Nephron (organoid): Measurements from ENCODE around the gene MISP.
A peak's percentile ranks its signal among the peaks of the same experiment; 100 is the strongest.

Source experiments
- H3K27ac Mint-ChIP-seq, 3 experiments: 2 replicates each; pipeline ENCODE4 v1.8.0; 2020; ENCODE audit warnings: mixed read lengths in 3 of 3, mild to moderate bottlenecking in 2 of 3, moderate library complexity in 1 of 3
- H3K27me3 Mint-ChIP-seq: 2 replicates; pipeline ENCODE4 v1.8.0; 2021; ENCODE audit warnings: low read depth, mild to moderate bottlenecking, moderate library complexity, mixed read lengths
- H3K36me3 Mint-ChIP-seq: 2 replicates; pipeline ENCODE4 v1.8.0; 2020; ENCODE audit warnings: low read depth, mixed read lengths
- H3K4me1 Mint-ChIP-seq: 2 replicates; pipeline ENCODE4 v1.8.0; 2020; ENCODE audit warnings: mixed read lengths
- H3K4me3 Mint-ChIP-seq, 3 experiments: 2 replicates each; pipeline ENCODE4 v1.8.0; 2020; ENCODE audit warnings: mild to moderate bottlenecking in 3 of 3, mixed read lengths in 3 of 3, moderate library complexity in 2 of 3
- H3K9me3 Mint-ChIP-seq: 2 replicates; pipeline ENCODE4 v1.8.0; 2020; ENCODE audit warnings: mixed read lengths
- TF ChIP-seq, protein P1 (sequence below), 3 experiments: fragments of 200-600 bp; sonication (generic); IDR thresholded peaks; one replicate each; pipeline ENCODE4 v1.5.0; 2021; ENCODE audit warnings: antibody characterized with exemption in 3 of 3; ENCODE audit not compliant: unreplicated experiment in 3 of 3

The MISP gene

DNA sequence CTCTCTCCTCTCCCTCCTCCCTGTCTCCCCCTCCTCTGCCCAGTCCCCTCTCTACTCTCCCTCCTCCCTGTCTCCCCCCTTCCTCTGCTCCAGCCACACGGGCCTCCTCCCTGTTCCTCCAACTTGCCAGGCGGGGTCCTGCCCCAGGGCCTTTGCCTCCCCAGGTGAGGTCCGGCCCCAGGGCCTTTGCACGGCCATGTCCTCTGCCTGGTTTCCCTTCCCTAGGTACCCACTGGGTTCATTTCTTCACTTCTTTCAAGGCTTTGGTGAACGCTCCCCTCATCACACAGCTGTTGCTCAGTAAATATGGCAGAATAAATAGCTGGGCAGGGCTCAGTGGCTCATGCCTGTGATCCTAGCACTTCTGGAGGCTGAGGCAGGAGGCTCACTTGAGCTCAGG, 21.2 kb downstream of the MISP start:
- Mint-ChIP-seq H3K27me3 (no peaks in the 10 kb centered on the region), H3K4me1 (peaks cover 6% of the 10 kb centered on the region), H3K9me3 (no peaks in the 10 kb centered on the region), H3K27ac (no peak overlapping the region), H3K36me3 (no peaks in the 10 kb centered on the region), H3K4me3 (no peak overlapping the region)
- TF ChIP-seq, protein P1, sequence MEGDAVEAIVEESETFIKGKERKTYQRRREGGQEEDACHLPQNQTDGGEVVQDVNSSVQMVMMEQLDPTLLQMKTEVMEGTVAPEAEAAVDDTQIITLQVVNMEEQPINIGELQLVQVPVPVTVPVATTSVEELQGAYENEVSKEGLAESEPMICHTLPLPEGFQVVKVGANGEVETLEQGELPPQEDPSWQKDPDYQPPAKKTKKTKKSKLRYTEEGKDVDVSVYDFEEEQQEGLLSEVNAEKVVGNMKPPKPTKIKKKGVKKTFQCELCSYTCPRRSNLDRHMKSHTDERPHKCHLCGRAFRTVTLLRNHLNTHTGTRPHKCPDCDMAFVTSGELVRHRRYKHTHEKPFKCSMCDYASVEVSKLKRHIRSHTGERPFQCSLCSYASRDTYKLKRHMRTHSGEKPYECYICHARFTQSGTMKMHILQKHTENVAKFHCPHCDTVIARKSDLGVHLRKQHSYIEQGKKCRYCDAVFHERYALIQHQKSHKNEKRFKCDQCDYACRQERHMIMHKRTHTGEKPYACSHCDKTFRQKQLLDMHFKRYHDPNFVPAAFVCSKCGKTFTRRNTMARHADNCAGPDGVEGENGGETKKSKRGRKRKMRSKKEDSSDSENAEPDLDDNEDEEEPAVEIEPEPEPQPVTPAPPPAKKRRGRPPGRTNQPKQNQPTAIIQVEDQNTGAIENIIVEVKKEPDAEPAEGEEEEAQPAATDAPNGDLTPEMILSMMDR (IDR thresholded peaks at IDR 0.05; ENCODE audit: unreplicated experiment in 3 of 3) = no peak

DNA sequence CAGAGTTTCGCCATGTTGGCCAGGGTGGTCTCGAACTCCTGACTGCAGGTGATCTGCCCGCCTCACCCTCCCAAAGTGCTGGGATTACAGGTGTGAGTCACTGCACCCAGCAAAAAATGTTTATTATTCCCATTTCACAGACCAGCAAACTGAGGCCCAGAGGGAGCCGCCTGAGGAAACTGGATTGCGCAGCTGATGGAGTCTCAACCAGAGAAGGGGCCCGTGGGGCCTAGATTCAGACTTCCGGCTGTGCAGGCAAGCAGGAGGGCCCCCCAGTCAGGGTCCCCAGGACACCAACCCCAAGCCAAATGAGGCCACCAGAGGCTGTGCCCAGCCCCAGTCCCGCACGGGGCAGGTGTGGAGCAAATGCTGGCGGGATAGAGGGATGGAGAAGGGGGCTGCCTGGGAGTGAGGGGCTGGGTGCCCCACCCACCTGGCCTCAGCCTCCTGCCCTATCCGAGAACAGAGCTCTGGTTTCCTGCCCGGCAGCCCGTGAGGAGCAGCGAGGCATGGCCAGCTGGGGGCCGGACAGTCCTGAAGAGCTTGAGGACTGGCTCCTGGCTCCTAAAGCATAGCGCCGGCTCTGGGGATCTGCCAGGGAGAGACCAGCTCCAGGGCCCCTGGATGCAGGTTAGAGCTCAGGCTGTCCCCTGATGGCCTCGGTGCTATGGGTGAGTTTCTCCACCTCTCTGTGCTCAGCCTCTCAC, 22.0 kb downstream of the MISP start:
- Mint-ChIP-seq H3K9me3 (no peaks in the 10 kb centered on the region), H3K27me3 (no peaks in the 10 kb centered on the region), H3K27ac (no peak overlapping the region), H3K36me3 (no peaks in the 10 kb centered on the region), H3K4me1 (peaks cover 6% of the 10 kb centered on the region), H3K4me3 (no peak overlapping the region)
- TF ChIP-seq, protein P1 (IDR thresholded peaks at IDR 0.05; ENCODE audit: unreplicated experiment in 3 of 3) = no peak

DNA sequence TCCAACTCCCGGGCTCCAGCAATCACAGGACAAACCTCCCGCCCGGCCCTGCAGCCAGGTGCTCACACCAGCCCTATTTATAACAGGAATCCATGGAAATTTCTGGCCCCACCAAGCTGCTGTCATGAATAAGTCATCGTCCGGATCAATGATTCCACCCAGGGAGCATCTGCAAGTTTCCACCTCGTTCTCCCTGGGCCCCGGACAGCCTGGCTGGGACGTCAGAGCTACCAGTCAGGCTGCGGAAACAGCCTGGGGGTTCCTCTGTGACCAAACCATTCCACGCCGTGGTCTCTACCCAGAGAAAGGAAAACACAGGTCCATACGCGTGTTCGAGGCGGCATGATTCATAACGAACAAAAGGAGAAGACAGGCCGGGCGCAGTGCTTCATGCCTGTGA, 25.6 kb downstream of the MISP start:
- Mint-ChIP-seq H3K9me3 (no peaks in the 10 kb centered on the region), H3K27me3 (peaks cover 11% of the 10 kb centered on the region), H3K27ac (peak overlapping the region in 1 of 3 experiments; percentile 48), H3K36me3 (no peaks in the 10 kb centered on the region), H3K4me3 (no peak overlapping the region), H3K4me1 (peaks cover 5% of the 10 kb centered on the region)
- TF ChIP-seq, protein P1 (IDR thresholded peaks at IDR 0.05; ENCODE audit: unreplicated experiment in 3 of 3) = no peak

DNA sequence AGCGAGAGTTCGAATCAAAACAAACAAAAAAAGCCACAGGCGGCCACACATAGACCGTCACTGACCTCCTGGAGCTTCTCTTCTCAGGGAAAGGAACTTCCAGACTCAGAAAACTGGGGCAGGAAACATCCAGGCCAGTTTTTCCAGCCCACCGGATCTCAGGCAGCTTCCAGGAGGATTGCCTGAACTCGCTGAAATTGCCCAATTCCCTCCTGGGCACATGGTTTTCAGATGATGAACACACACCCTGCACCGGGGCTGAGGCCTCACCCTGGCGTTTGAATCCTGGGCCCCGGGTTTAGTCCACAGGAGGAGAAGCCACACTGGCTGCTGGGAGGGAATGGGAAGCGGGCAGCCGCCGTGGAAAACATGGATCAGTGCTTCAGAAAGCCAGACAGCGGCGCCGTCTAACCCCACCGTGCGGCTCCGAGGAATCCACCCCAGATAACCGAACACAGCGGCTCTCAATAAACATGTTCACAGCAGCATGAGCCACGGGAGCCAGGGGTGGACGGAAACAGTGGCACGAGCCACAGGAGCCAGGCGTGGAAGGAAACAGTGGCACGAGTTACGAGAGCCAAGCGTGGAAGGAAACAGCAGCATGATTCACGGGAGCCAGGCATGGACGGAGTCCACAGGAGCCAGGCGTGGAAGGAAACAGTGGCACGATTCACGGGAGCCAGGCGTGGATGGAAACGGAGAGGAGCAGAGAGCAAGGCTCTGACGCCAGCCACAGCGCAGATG, 28.2 kb downstream of the MISP start:
- Mint-ChIP-seq H3K27me3 (peaks cover 12% of the 10 kb centered on the region), H3K9me3 (no peaks in the 10 kb centered on the region), H3K36me3 (no peaks in the 10 kb centered on the region), H3K4me1 (peaks cover 17% of the 10 kb centered on the region), H3K4me3 (peak overlapping the region in 2 of 3 experiments; percentile 32 to 39), H3K27ac (peak overlapping the region; percentile 78 to 90 (median 90))
- TF ChIP-seq, protein P1 (IDR thresholded peaks at IDR 0.05; ENCODE audit: unreplicated experiment in 3 of 3) = no peak

DNA sequence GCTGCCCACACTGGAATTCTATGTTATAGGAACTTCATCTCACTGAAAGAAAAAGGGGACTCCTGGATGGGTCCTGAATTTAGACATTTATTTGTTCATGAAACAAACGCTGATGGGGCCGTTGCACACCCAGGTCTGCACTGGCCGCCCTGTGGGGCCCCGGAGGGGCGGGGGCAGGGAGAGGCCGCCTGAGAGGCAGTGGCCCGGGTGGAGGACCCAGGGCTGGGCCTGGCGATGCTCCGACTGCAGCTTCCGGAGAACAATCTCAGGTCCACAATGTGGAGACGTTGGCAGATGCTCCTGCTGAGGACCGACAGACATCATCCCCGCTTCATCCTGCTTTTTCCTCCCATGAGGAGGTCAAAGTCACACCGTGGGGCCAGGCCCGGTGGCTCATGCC, 30.0 kb downstream of the MISP start:
- H3K9me3 Mint-ChIP-seq = no peaks in the 10 kb centered on the region

More for the DNA sequence above, 30.0 kb downstream of the MISP start:
- Mint-ChIP-seq H3K4me3 (no peak overlapping the region), H3K4me1 (peaks cover 17% of the 10 kb centered on the region), H3K27me3 (peaks cover 16% of the 10 kb centered on the region), H3K27ac (no peak overlapping the region), H3K36me3 (no peaks in the 10 kb centered on the region)
- TF ChIP-seq, protein P1 (IDR thresholded peaks at IDR 0.05; ENCODE audit: unreplicated experiment in 3 of 3) = no peak
